ENCODE measurements around the gene TP53BP2. TPM values are rescaled to one million over a fixed set of nuclear protein-coding genes. Genes with fewer than 3 reads are reported as not detected.
A peak's percentile ranks its signal among the peaks of the same experiment; 100 is the strongest.

TP53BP2 gene
- total RNA-seq, 2 donors from 2014 or later: 54.6 to 58.1 TPM

GRCh38 chr1:223771814-223772770 lies 73.7 kb downstream of the TP53BP2 start:
- DNase-seq (no peak), ATAC-seq (replicated peaks in 1 of 2) (peak; percentile 28 to 63)
- no peaks in the 10 kb centered on the region for H3K9me3 Mint-ChIP-seq
- no peaks in the 10 kb centered on the region for H3K27me3 Mint-ChIP-seq (ENCODE audit: low read depth)
- peak overlapping the region; percentile 48 for H3K27ac Mint-ChIP-seq
- H3K36me3 Mint-ChIP-seq (ENCODE audit: insufficient read depth in 2 of 2): peaks cover 14 to 27% of the 10 kb centered on the region in 2 donors
- H3K4me3 Mint-ChIP-seq: peak overlapping the region in 1 of 2 donors; percentile 14
- H3K4me1 Mint-ChIP-seq (ENCODE audit: low read depth): peaks cover 40% of the 10 kb centered on the region

GRCh38 chr1:223771469-223771813 lies 74.3 kb downstream of the TP53BP2 start:
- peaks cover 14 to 28% of the 10 kb centered on the region in 2 donors for H3K36me3 Mint-ChIP-seq (ENCODE audit: insufficient read depth in 2 of 2)
- H3K9me3 Mint-ChIP-seq: no peaks in the 10 kb centered on the region
- peak overlapping the region; percentile 48 for H3K27ac Mint-ChIP-seq
- peaks cover 35% of the 10 kb centered on the region for H3K4me1 Mint-ChIP-seq (ENCODE audit: low read depth)
- H3K27me3 Mint-ChIP-seq (ENCODE audit: low read depth): no peaks in the 10 kb centered on the region
- peak in 1 of 2 donors; percentile 34 for ATAC-seq (replicated peaks in 1 of 2)
- no peak overlapping the region for H3K4me3 Mint-ChIP-seq
- no peak for DNase-seq

- Mint-ChIP-seq H3K4me3 (no peak overlapping the region), H3K27me3 (ENCODE audit: low read depth) (no peaks in the 10 kb centered on the region), H3K36me3 (ENCODE audit: insufficient read depth in 2 of 2) (peaks cover 10 to 22% of the 10 kb centered on the region in 2 donors), H3K4me1 (ENCODE audit: low read depth) (peaks cover 28% of the 10 kb centered on the region), H3K9me3 (no peaks in the 10 kb centered on the region), H3K27ac (peak overlapping the region; percentile 7)
- no peak for DNase-seq
- ATAC-seq (replicated peaks in 1 of 2): no peak
These were observed 75.0 kb downstream of the TP53BP2 start for GRCh38 chr1:223770621-223771315.

- H3K4me1 Mint-ChIP-seq (ENCODE audit: low read depth): no peaks in the 10 kb centered on the region
- H3K27me3 Mint-ChIP-seq (ENCODE audit: low read depth): no peaks in the 10 kb centered on the region
- H3K36me3 Mint-ChIP-seq (ENCODE audit: insufficient read depth in 2 of 2): peaks cover 4 to 16% of the 10 kb centered on the region in 2 donors
- H3K27ac Mint-ChIP-seq: peak overlapping the region; percentile 1
- H3K4me3 Mint-ChIP-seq: no peak overlapping the region
- H3K9me3 Mint-ChIP-seq: no peaks in the 10 kb centered on the region
- DNase-seq (no peak), ATAC-seq (replicated peaks in 1 of 2) (peak; percentile 5 to 16)
These were observed 79.9 kb downstream of the TP53BP2 start for GRCh38 chr1:223765719-223766340.

GRCh38 chr1:223765036-223765718 lies 80.6 kb downstream of the TP53BP2 start:
- Mint-ChIP-seq H3K9me3 (no peaks in the 10 kb centered on the region), H3K27ac (no peak overlapping the region), H3K27me3 (ENCODE audit: low read depth) (no peaks in the 10 kb centered on the region), H3K4me3 (no peak overlapping the region), H3K36me3 (ENCODE audit: insufficient read depth in 2 of 2) (peaks cover 4 to 16% of the 10 kb centered on the region in 2 donors), H3K4me1 (ENCODE audit: low read depth) (no peaks in the 10 kb centered on the region)
- ATAC-seq (replicated peaks in 1 of 2) (peak; percentile 23 to 33), DNase-seq (no peak)

- no peak overlapping the region for H3K4me3 Mint-ChIP-seq
- DNase-seq: no peak
- no peaks in the 10 kb centered on the region for H3K9me3 Mint-ChIP-seq
- ATAC-seq (replicated peaks in 1 of 2): peak in 1 of 2 donors; percentile 5
- no peak overlapping the region for H3K27ac Mint-ChIP-seq
- no peaks in the 10 kb centered on the region for H3K27me3 Mint-ChIP-seq (ENCODE audit: low read depth)
- H3K36me3 Mint-ChIP-seq (ENCODE audit: insufficient read depth in 2 of 2): peaks cover 3 to 7% of the 10 kb centered on the region in 2 donors
- H3K4me1 Mint-ChIP-seq (ENCODE audit: low read depth): no peaks in the 10 kb centered on the region
These were observed 81.9 kb downstream of the TP53BP2 start for GRCh38 chr1:223763881-223764280.

GRCh38 chr1:223763251-223763650 lies 82.5 kb downstream of the TP53BP2 start:
- Mint-ChIP-seq H3K4me1 (ENCODE audit: low read depth) (no peaks in the 10 kb centered on the region), H3K4me3 (no peak overlapping the region), H3K27ac (peak overlapping the region; percentile 55), H3K9me3 (no peaks in the 10 kb centered on the region), H3K27me3 (ENCODE audit: low read depth) (no peaks in the 10 kb centered on the region), H3K36me3 (ENCODE audit: insufficient read depth in 2 of 2) (peaks cover 0 to 5% of the 10 kb centered on the region in 2 donors)
- ATAC-seq (replicated peaks in 1 of 2) (no peak), DNase-seq (no peak)

DNA sequence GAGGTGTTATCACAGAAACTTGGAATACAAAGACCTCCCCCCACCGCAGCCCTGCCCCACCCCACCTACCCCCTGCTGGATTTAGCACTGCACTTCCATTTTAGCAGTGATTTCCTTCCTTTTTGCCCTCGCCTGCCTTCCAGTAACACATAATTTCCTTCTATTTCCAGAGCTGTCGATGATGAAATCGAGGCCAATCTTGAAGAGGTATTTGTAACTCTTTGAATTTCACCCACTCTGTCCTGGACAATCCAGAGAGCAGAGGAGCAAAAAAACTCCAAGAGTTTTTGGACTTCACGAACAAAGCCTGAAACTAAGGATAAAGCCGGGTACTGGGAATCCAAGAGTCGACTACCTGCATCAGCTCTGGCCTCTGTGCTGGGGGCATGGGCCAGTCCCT lies 84.3 kb downstream of the TP53BP2 start:
- DNase-seq: no peak
- Mint-ChIP-seq H3K36me3 (ENCODE audit: insufficient read depth in 2 of 2) (peaks cover 0 to 3% of the 10 kb centered on the region in 2 donors), H3K27ac (peak overlapping the region; percentile 89), H3K4me3 (no peak overlapping the region), H3K27me3 (ENCODE audit: low read depth) (no peaks in the 10 kb centered on the region), H3K9me3 (no peaks in the 10 kb centered on the region), H3K4me1 (ENCODE audit: low read depth) (no peaks in the 10 kb centered on the region)
- ATAC-seq (replicated peaks in 1 of 2): no peak

GRCh38 chr1:223760833-223761232 lies 84.9 kb downstream of the TP53BP2 start:
- Mint-ChIP-seq H3K9me3 (no peaks in the 10 kb centered on the region), H3K27me3 (ENCODE audit: low read depth) (no peaks in the 10 kb centered on the region), H3K4me1 (ENCODE audit: low read depth) (no peaks in the 10 kb centered on the region), H3K27ac (no peak overlapping the region), H3K36me3 (ENCODE audit: insufficient read depth in 2 of 2) (peaks cover 0 to 3% of the 10 kb centered on the region in 2 donors), H3K4me3 (no peak overlapping the region)
- ATAC-seq (replicated peaks in 1 of 2) (no peak), DNase-seq (no peak)

DNA sequence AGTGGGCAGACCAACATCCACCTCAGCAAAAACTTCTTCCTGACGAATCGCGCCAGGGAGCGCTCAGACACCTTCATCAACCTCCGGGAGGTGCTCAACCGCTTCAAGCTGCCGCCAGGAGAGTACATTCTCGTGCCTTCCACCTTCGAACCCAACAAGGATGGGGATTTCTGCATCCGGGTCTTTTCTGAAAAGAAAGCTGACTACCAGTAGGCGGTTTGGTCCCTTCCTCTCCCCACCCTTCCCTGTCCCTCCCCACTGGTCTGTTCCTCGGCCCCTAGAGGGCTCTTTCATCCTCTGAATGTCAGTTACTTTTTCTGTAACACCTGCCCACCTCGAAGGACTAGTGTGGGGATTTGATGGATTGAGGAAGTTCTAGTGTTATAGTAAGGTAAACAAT lies 86.5 kb downstream of the TP53BP2 start:
- H3K9me3 Mint-ChIP-seq: no peaks in the 10 kb centered on the region
- no peaks in the 10 kb centered on the region for H3K27me3 Mint-ChIP-seq (ENCODE audit: low read depth)
- ATAC-seq (replicated peaks in 1 of 2) (no peak), DNase-seq (no peak)
- no peak overlapping the region for H3K27ac Mint-ChIP-seq
- H3K4me3 Mint-ChIP-seq: no peak overlapping the region
- peaks cover 0 to 3% of the 10 kb centered on the region in 2 donors for H3K36me3 Mint-ChIP-seq (ENCODE audit: insufficient read depth in 2 of 2)
- H3K4me1 Mint-ChIP-seq (ENCODE audit: low read depth): no peaks in the 10 kb centered on the region

DNA sequence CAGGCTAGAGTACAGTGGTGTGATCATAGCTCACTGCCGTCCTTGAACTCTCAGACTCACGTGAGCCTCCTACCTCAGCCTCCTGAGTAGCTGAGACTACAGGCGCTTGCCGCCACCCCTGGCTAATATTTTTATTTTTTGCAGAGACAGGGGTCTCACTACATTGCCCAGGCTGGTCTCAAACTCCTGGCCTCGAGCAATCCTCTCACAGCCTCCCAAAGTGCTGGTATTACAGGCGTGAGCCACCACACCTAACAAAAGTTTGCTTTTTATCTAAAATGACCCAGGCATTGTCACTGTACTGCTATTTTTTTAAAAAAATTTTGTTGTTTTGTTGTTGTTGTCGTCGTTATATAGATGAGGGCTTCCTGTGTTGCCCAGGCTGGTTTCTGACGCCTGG lies 87.0 kb downstream of the TP53BP2 start:
- Mint-ChIP-seq H3K9me3 (no peaks in the 10 kb centered on the region), H3K4me3 (no peak overlapping the region), H3K27me3 (ENCODE audit: low read depth) (no peaks in the 10 kb centered on the region), H3K36me3 (ENCODE audit: insufficient read depth in 2 of 2) (peaks cover 0 to 3% of the 10 kb centered on the region in 2 donors), H3K27ac (no peak overlapping the region), H3K4me1 (ENCODE audit: low read depth) (no peaks in the 10 kb centered on the region)
- DNase-seq: no peak
- ATAC-seq (replicated peaks in 1 of 2): no peak

DNA sequence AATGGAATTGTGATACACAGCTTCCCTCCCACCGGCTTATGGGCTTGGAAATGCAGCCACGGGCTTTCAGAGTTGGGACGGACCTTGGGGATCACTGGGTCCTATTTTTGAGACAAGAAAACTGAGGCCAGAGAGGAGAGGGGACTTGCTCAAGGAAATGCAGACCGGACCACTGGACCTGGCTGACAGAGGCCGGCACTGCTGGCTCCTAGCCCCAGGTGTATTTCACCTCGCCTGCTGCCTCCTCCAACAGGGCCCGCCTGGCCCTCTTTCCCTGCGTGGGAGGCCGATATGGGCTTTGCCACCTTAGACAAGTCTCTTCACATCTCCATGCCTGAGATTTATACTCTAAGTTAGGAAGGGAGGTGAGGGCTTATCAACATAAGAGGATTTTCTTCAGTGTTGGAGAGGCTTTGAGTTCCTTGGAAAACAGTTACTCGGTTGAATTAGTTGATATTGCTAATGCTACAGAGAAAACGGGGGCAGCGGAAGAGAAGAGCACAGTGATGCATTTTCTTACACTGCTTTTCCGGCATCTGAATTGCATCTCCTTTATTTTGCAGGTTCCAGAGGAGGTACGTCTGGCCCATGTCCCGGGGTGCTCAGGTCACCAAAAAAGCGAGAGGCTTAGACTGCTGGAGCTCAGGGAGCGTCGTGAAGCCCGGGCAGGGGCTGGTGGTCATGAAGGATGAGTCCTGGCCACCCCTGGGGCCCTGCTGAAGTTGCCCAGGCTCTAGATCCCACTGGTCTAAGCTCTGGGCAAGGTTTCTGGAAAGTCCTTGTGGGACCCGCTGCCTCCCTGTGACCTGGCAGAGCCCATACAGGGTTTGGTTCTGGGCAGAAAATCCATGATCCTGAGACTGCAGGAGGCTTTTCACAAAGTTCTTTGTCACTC lies 88.7 kb downstream of the TP53BP2 start:
- Mint-ChIP-seq H3K36me3 (ENCODE audit: insufficient read depth in 2 of 2) (peaks cover 0 to 3% of the 10 kb centered on the region in 2 donors), H3K27ac (no peak overlapping the region), H3K9me3 (no peaks in the 10 kb centered on the region), H3K4me3 (no peak overlapping the region), H3K4me1 (ENCODE audit: low read depth) (no peaks in the 10 kb centered on the region), H3K27me3 (ENCODE audit: low read depth) (no peaks in the 10 kb centered on the region)
- no peak for DNase-seq
- no peak for ATAC-seq (replicated peaks in 1 of 2)

Measured in activated T-cell treated with anti-CD3 and anti-CD28 coated beads, Interleukin-2, amount 50 U/mL, for 72 hours (primary cell).